B cell (primary cell): ENCODE data around the gene SPPL3. TPM values are rescaled to one million over a fixed set of nuclear protein-coding genes. Genes with fewer than 3 reads are reported as not detected.
A peak's percentile ranks its signal among the peaks of the same experiment; 100 is the strongest.

Source experiments
- ATAC-seq: fragments of 200-7000 bp; cut with Tn5 transposase; one replicate; pipeline ENCODE4 v1.10.0; 2021; ENCODE audit warnings: low read depth, mild to moderate bottlenecking, moderate number of reproducible peaks, moderate library complexity
- CTCF ChIA-PET: fragments of 350-600 bp; sonication (Branson Sonifier 250); formaldehyde crosslinking; loops from one replicate; lab custom pipeline; 2021; ENCODE audit warnings: antibody characterized with exemption, inconsistent platforms; lab: Charles Lee
- POLR2A ChIA-PET: fragments of 350-600 bp; sonication (Branson Sonifier 250); formaldehyde crosslinking; loops from one replicate; lab custom pipeline; 2021; ENCODE audit warnings: antibody characterized with exemption; lab: Charles Lee
- DNase-seq: peaks from one replicate; pipeline ENCODE4 v3.0.0; 2013
- H2AFZ ChIP-seq: 2 replicates; pipeline ENCODE4 v1.6.1; 2012; ENCODE audit warnings: mild to moderate bottlenecking, low read depth, low read length; ENCODE audit not compliant: insufficient read depth, poor library complexity, severe bottlenecking
- H3K27ac ChIP-seq, 2 donors: 1 replicate in 1 of 2; 2 replicates in 1 of 2; pipeline ENCODE4 v1.5.1; 2012 to 2013; ENCODE audit warnings: low read length in 2 of 2, mild to moderate bottlenecking in 2 of 2, moderate library complexity in 1 of 2
- H3K27me3 ChIP-seq, 4 experiments: fragments of 200-600 bp in 1 of 4; sonication (generic) in 1 of 4; replicated peaks in 1 of 4; 1 replicate in 2 of 4; 2 replicates in 2 of 4; pipeline versions ENCODE4 v1.6.1 to v1.7.0; 2013 to 2016; ENCODE audit warnings: low read length in 3 of 4, mild to moderate bottlenecking in 2 of 4, mixed read lengths in 1 of 4, moderate library complexity in 1 of 4; ENCODE audit not compliant: insufficient read depth in 4 of 4, control insufficient read depth in 3 of 4; ENCODE audit errors: control extremely low read depth in 1 of 4
- H3K36me3 ChIP-seq, 2 experiments: replicated peaks in 1 of 2; 1 replicate in 1 of 2; 2 replicates in 1 of 2; pipeline versions ENCODE4 v1.6.1 to v1.7.1; 2013; ENCODE audit warnings: low read length in 1 of 2; ENCODE audit not compliant: insufficient read depth in 2 of 2, control insufficient read depth in 1 of 2; ENCODE audit errors: control extremely low read depth in 1 of 2, extremely low read depth in 1 of 2
- H3K4me1 ChIP-seq, 2 donors: fragments of 200-600 bp in 1 of 2; sonication (generic) in 1 of 2; 1 replicate in 1 of 2; 2 replicates in 1 of 2; pipeline versions ENCODE4 v1.5.1 to v1.6.1; 2013 to 2017; ENCODE audit warnings: low read length in 2 of 2; ENCODE audit not compliant: control insufficient read depth in 2 of 2, insufficient read depth in 2 of 2
- H3K4me2 ChIP-seq: replicated peaks from 2 replicates; pipeline ENCODE3; 2012; ENCODE audit warnings: mild to moderate bottlenecking, low read depth, low read length; ENCODE audit not compliant: poor library complexity, severe bottlenecking
- H3K4me3 ChIP-seq, 5 experiments: fragments of 200-600 bp in 1 of 5; sonication (generic) in 1 of 5; 1 replicate in 3 of 5; 2 replicates in 2 of 5; pipeline versions ENCODE4 v1.5.1 to v1.7.0; 2011 to 2016; ENCODE audit warnings: low read length in 4 of 5, mild to moderate bottlenecking in 4 of 5, low read depth in 2 of 5, control low read depth in 1 of 5, moderate library complexity in 1 of 5; ENCODE audit not compliant: insufficient read depth in 1 of 5; ENCODE audit errors: control extremely low read depth in 1 of 5, extremely low read depth in 1 of 5
- H3K79me2 ChIP-seq: fragments of 200-600 bp; sonication (generic); one replicate; pipeline ENCODE4 v1.6.0; 2016; ENCODE audit warnings: low read length; ENCODE audit not compliant: control insufficient read depth, insufficient read depth
- H3K9ac ChIP-seq: fragments of 200-600 bp; sonication (generic); 2 replicates; pipeline ENCODE4 v1.6.1; 2017; ENCODE audit warnings: mild to moderate bottlenecking, low read length, moderate library complexity
- H3K9me3 ChIP-seq, 3 donors: one replicate each; pipeline versions ENCODE4 v1.6.1 to v1.7.1; 2013; ENCODE audit warnings: low read length in 2 of 3; ENCODE audit not compliant: control insufficient read depth in 2 of 3, insufficient read depth in 1 of 3; ENCODE audit errors: control extremely low read depth in 1 of 3
- H4K20me1 ChIP-seq: 2 replicates; pipeline ENCODE4 v1.6.0; 2012; ENCODE audit warnings: mild to moderate bottlenecking, low read length; ENCODE audit not compliant: insufficient read depth, control insufficient read depth, poor library complexity, severe bottlenecking
- H3K27ac Mint-ChIP-seq: one replicate; pipeline ENCODE4 v1.8.0; 2021; ENCODE audit warnings: mixed read lengths
- H3K27me3 Mint-ChIP-seq: one replicate; pipeline ENCODE4 v1.8.0; 2021; ENCODE audit warnings: mixed read lengths
- H3K4me1 Mint-ChIP-seq: one replicate; pipeline ENCODE4 v1.8.0; 2021; ENCODE audit warnings: mixed read lengths
- H3K4me3 Mint-ChIP-seq: one replicate; pipeline ENCODE4 v1.8.0; 2021; ENCODE audit warnings: mixed read lengths
- H3K9me3 Mint-ChIP-seq: one replicate; pipeline ENCODE4 v1.8.0; 2022; ENCODE audit warnings: mixed read lengths; ENCODE audit not compliant: insufficient read depth
- CTCF ChIP-seq: fragments of 200-600 bp; IDR thresholded peaks from one replicate; pipeline ENCODE4 v1.8.0; 2022; ENCODE audit warnings: antibody characterized with exemption, mild to moderate bottlenecking
- EZH2 ChIP-seq: IDR thresholded peaks from 2 replicates; pipeline ENCODE4 v1.6.1; 2012; ENCODE audit warnings: borderline replicate concordance, low read depth, mild to moderate bottlenecking, moderate library complexity, low read length; ENCODE audit not compliant: insufficient read depth, poor library complexity, severe bottlenecking
- WGBS: methylation state at CpG from one replicate; pipeline ENCODE4 v1.1.5; 2013; ENCODE audit warnings: missing lambda C conversion rate; ENCODE audit not compliant: insufficient coverage; 5-methylcytosine and 5-hydroxymethylcytosine counted together
- intact Hi-C: fragments of 100-400 bp; cut with micrococcal nuclease; formaldehyde crosslinking; loops from one replicate; pipeline ENCODE4 v1.10.0; 2022
- polyA plus RNA-seq: library from polyadenylated mRNA; depleted of rRNA; stranded (reverse); fragments of >200 nt; gene quantifications from 2 replicates; pipeline ENCODE4 v1.2.3, GENCODE V29; 2012
- total RNA-seq, 2 donors: library from RNA; stranded (reverse); fragments of 120-200 nt in 1 of 2; gene quantifications; 1 replicate in 1 of 2; 2 replicates in 1 of 2; pipeline versions ENCODE4 v1.2.3 to v1.2.4, GENCODE V29; 2013 to 2022

The SPPL3 gene
- total and polyA plus RNA-seq, 2 donors (not counting 1 experiment from before 2014, with no cell fraction given), result 12.3 to 43.6 TPM

- no peaks in the 10 kb centered on the region for H3K9me3 Mint-ChIP-seq
- H3K4me3 Mint-ChIP-seq, result peak within 1 kb of the TSS; percentile 90
- ATAC-seq (peak; percentile 100), DNase-seq (peak; percentile 91)
- Histone ChIP-seq H3K4me2 (peak within 1 kb of the TSS; percentile 92), H3K9ac (peak within 1 kb of the TSS; percentile 74), H3K27me3 (no peaks in the 10 kb centered on the region), H3K36me3 (peaks cover 0 to 9% of the 10 kb centered on the region in 2 experiments), H2AFZ (peak within 1 kb of the TSS; percentile 90), H3K4me3 (peak within 1 kb of the TSS; percentile 44 to 73 (median 63)), H3K9me3 (no peaks in the 10 kb centered on the region), H3K79me2 (peaks cover 7% of the 10 kb centered on the region), H3K27ac (peak within 1 kb of the TSS in 1 of 2 donors; percentile 61), H3K4me1 (peaks cover 28 to 30% of the 10 kb centered on the region in 2 donors), H4K20me1 (peaks cover 36% of the 10 kb centered on the region)
- TF ChIP-seq EZH2 (no peak), CTCF (no peak)
- CTCF ChIA-PET, result interaction anchor here (1.4 to 1.5 kb wide), 2 partner anchors 12 to 79 kb away, joined by 4 to 10 read pairs; no protein-coding TSS in a partner anchor
- H3K27me3 Mint-ChIP-seq, result no peaks in the 10 kb centered on the region
- intact Hi-C loops, result loop anchor here (1.0 to 5.0 kb wide), 6 partner anchors 12 to 176 kb away; partner anchors contain the start of genes POP5, SPPL3 and UNC119B
- WGBS, result 9% methylated on average over 66 of the region's 66 CpGs
- POLR2A ChIA-PET, result no interaction called here
- peaks cover 34% of the 10 kb centered on the region for H3K4me1 Mint-ChIP-seq
- H3K27ac Mint-ChIP-seq, result peak within 1 kb of the TSS; percentile 46
Measured at GRCh38 chr12:120725659-120726509, 178.3 kb downstream of the SPPL3 start, which contains the start of gene ACADS. Gene ACADS (plus strand): TSS chr12:120725826. CDS start chr12:120725886, 60 bp downstream.
